GM12873 (cell line): ENCODE measurements around the gene ZNF789.

Experiments used
- CTCF ChIP-seq: IDR thresholded peaks from 2 replicates; pipeline ENCODE4 v1.5.1; 2012; ENCODE audit warnings: low read depth, mild to moderate bottlenecking, moderate library complexity, low read length, control low read depth; ENCODE audit not compliant: insufficient read depth; ENCODE audit errors: missing control alignments

The ZNF789 gene

GRCh38 chr7:99521399-99521798 is 48.7 kb downstream of the ZNF789 start:
- TF ChIP-seq CTCF, result no peak

GRCh38 chr7:99525713-99526440 is 53.2 kb downstream of the ZNF789 start:
- TF ChIP-seq CTCF, result no peak

- TF ChIP-seq CTCF, result no peak
Observed at GRCh38 chr7:99531354-99531765, 58.7 kb downstream of the ZNF789 start.

GRCh38 chr7:99535667-99536066 is 63.0 kb downstream of the ZNF789 start:
- TF ChIP-seq CTCF, result no peak
